ENCODE data around the gene KCNMB2.

DNA sequence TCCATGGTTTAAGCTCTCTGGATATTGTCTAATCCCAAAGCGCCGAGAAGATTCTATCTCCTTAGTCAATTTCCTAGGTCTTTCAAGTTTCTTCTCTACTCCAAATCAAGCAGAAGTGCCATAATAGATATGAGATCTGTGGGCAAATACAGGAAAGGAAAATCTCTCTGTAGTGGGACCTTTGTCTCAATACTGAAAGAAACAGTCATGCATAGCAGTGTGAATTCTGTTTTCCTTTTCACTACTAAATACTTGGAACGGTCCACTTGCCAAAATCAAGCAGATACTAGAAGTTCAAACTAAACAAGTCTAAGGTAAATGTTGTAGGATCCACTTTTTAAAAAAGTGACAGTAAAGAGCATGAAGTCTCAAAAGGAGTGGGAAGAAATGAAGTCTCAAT lies 298.8 kb downstream of the KCNMB2 start:
- TF ChIP-seq, protein P1, sequence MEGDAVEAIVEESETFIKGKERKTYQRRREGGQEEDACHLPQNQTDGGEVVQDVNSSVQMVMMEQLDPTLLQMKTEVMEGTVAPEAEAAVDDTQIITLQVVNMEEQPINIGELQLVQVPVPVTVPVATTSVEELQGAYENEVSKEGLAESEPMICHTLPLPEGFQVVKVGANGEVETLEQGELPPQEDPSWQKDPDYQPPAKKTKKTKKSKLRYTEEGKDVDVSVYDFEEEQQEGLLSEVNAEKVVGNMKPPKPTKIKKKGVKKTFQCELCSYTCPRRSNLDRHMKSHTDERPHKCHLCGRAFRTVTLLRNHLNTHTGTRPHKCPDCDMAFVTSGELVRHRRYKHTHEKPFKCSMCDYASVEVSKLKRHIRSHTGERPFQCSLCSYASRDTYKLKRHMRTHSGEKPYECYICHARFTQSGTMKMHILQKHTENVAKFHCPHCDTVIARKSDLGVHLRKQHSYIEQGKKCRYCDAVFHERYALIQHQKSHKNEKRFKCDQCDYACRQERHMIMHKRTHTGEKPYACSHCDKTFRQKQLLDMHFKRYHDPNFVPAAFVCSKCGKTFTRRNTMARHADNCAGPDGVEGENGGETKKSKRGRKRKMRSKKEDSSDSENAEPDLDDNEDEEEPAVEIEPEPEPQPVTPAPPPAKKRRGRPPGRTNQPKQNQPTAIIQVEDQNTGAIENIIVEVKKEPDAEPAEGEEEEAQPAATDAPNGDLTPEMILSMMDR (IDR thresholded peaks at IDR 0.05), result no peak
- TF ChIP-seq POLR2A (IDR thresholded peaks at IDR 0.05; ENCODE audit: low read length) (no peak), RFX5 (IDR thresholded peaks at IDR 0.05) (no peak)

Data from A549 (cell line).